ENCODE measurements around the gene NDUFS6.

Gene NDUFS6

DNA sequence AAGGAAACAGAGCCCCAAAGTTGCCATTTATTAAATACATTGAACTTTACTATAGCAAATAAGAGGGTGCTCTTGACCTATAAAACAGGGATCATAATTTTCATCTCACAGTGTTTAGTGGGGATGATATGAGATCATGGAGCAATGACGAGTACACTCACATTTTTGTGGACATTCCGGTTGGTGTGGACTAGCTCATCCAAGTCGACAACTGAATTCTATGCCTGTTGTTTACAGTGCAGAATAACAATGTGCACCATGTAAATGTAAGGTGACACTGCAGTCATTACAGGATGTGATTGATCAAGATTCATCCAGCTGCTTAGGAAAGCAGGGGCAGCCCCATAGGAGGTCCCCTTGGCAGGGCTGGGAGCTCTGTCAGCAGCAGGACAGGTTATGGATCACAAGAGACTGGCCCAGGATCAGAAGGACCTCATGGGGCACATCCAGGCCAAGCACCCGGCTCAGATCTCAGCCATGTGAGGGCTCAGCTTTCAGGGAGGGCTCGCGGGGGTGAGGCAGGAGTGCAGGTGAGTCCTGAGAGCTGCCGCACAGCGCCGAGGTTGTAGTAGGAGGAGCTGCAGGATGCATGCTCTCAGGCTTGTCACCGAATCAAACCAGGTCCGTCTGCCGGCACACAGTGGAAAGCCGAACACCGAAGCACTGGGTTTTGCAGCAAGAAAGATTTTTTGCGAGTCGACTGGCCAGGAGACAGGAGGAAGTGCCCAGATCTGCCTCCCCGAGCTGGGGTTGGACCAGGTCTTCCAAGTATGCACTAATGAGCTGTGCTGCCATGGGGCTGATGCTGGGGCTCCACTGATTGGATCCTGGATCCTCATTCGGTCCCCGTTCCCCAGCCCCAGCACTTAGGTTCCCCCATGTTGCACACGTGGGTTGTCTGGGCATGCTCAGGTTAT is 29.8 kb upstream of the NDUFS6 start:
- TF ChIP-seq, protein P1, sequence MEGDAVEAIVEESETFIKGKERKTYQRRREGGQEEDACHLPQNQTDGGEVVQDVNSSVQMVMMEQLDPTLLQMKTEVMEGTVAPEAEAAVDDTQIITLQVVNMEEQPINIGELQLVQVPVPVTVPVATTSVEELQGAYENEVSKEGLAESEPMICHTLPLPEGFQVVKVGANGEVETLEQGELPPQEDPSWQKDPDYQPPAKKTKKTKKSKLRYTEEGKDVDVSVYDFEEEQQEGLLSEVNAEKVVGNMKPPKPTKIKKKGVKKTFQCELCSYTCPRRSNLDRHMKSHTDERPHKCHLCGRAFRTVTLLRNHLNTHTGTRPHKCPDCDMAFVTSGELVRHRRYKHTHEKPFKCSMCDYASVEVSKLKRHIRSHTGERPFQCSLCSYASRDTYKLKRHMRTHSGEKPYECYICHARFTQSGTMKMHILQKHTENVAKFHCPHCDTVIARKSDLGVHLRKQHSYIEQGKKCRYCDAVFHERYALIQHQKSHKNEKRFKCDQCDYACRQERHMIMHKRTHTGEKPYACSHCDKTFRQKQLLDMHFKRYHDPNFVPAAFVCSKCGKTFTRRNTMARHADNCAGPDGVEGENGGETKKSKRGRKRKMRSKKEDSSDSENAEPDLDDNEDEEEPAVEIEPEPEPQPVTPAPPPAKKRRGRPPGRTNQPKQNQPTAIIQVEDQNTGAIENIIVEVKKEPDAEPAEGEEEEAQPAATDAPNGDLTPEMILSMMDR (IDR thresholded peaks at IDR 0.05; ENCODE audit: low read depth, low read length): no peak

DNA sequence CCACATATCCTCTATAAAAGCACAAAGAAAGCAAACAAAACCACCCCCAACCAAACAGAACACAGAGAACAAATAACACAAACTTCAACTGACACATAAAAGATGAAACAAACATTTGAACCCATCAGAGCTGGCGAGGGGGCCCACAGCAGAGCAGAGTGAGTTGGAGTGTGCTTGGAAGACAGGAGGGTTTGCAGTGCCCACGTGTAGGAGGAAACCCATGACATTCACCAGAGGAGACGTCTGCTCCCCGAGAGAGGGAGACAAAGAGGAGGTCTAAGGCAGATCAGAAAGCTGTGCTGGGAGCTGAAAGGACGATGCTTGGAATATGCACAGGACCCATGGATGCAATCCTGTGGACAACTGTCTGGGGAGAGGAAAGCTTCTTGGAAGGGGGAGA is 28.6 kb upstream of the NDUFS6 start:
- TF ChIP-seq, protein P1 (IDR thresholded peaks at IDR 0.05; ENCODE audit: low read depth, low read length): peak; percentile 68
- H3K4me3 ChIP-seq (ENCODE audit: low read depth, low read length): no peak overlapping the region

More for the DNA sequence above, 29.8 kb upstream of the NDUFS6 start:
- H3K4me3 ChIP-seq (ENCODE audit: low read depth, low read length): no peak overlapping the region

DNA sequence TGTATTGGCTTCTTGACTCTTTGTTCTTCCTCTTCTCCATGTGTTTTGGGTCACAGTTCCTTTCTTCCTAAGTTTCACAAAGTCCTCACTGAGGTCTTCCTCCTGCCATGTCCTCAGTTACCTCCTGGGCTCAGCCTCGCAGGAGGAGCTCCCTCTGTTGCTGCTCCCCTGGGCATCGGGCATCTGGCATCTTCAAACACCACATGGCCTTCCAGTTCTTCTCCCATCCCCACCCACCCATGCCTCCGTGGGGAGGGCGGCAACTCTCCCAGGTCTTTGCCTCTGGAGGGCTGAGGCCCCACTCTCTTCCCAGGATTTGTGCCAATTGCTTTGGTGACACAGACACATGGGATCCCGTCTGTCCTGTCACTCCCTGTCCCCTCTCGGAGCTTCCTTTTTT is 24.4 kb upstream of the NDUFS6 start:
- TF ChIP-seq, protein P1 (IDR thresholded peaks at IDR 0.05; ENCODE audit: low read depth, low read length): no peak
- H3K4me3 ChIP-seq (ENCODE audit: low read depth, low read length): no peak overlapping the region

DNA sequence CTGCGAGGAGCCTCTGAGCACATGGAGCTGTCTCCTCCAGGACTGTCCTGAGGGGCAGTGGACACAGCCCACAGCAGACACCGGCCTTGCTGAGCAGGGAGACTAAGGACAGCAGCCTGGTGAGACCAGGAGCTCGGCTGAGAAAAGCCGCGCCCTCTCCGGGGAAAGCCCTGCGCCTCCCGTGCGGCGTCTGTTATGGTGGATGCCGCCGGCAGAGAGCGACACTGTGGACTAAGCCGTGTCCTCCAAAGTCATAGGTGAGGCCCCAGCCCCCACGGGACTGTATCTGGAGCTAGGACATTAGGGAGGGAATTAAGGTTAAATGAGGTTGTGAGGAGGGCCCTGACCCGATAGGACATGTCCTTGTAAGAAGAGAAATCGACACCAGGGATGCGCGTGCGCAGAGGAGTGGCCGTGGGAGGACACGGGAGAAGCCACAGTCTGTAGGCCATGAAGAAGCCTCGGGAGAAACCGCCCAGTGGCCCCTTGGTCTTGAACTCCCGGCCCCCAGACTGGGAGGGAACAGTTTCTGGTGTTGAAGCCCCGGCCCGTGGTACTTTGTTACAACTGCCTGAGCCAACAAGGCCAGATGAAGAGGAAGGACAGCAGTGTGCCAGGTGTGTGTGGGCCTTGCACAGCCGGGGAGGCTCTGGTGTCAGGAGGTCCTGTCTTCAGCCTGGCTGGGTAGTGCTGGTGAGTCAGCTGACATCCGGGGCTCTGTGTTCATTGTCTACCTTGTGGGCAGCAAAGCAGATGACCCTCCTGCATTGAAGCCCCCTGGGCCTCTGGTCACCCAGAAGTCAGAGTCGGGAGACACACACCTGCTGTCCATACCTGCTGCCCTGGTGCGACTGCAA is 23.7 kb upstream of the NDUFS6 start:
- TF ChIP-seq, protein P1 (IDR thresholded peaks at IDR 0.05; ENCODE audit: low read depth, low read length): no peak
- no peak overlapping the region for H3K4me3 ChIP-seq (ENCODE audit: low read depth, low read length)

DNA sequence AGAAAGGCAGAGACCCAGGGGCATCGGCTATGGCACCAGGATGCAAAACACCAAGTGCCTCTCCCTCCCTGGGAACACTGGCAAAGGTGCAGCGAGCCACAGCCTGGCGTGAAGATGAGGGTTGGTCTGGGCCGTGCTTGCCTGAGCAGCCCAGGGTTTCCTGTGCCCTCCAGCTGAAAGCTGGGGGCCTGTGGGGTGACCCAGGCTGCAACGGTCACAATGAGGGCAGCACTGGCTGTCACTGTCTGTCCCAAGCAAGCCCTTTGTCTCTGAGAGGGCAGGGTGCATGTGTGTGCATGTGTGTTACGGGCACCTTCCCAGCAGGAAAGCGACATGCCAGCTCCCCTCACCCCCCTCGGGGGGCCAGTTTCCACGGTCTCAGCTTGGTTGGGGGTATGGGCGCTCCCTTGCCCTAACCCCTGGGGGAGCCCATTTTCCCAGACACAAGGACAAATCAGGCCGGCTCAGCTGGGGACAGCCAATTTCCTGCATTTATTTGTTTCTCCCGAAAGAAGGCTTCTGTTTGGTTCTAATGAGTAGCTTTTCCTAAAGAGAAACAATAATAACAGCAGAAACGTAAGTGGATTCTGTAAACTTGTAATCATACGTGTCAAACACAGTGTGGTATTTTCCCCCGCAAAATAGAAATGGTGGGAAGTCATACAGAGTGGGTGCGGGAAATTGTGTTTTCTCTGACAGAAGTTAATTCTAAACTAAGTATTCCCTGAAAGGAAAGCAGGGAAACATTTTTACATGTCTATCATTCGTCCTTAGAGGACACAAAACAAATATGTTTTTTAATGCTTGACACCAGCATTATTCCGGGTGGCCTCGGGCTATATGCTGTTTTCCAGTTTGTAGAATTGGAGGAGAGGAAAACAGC is 22.8 kb upstream of the NDUFS6 start:
- TF ChIP-seq, protein P1 (IDR thresholded peaks at IDR 0.05; ENCODE audit: low read depth, low read length): no peak
- H3K4me3 ChIP-seq (ENCODE audit: low read depth, low read length): no peak overlapping the region

DNA sequence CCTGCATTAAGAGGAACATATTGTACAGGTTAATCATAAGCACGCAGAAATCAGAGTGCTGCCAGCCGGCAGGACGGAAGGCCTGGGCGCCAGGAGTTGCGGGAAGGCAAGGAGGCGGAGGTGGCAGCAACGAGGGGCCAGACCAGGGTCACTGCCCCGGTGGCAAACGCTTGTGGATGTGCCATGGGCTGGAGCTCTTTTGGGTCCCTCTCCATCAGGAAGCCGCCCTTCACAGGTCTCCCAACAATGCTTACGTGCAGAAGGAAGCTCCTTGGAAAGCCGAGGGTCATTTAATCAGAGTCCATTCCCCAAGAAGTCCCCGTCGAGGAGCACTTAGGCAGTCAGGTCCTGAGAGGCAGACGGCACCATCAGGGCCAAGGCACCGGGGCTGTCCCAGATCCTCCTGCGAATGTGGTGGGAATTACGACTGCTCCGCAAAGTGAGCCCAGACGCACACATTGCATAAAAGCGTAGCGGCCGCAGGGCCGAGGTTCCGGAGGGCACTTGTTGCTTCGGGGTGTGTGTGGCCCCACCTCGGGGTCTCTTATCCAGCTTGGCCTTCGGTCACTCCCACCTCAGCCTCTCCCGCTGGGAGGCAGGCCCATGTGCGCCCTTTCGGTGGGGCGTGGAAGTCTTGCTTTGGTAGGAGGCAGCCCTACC is 22.1 kb upstream of the NDUFS6 start:
- H3K4me3 ChIP-seq (ENCODE audit: low read depth, low read length): no peak overlapping the region
- TF ChIP-seq, protein P1 (IDR thresholded peaks at IDR 0.05; ENCODE audit: low read depth, low read length): no peak

Measured in WI38 (cell line).